ENCODE data around the gene ULK4.

DNA sequence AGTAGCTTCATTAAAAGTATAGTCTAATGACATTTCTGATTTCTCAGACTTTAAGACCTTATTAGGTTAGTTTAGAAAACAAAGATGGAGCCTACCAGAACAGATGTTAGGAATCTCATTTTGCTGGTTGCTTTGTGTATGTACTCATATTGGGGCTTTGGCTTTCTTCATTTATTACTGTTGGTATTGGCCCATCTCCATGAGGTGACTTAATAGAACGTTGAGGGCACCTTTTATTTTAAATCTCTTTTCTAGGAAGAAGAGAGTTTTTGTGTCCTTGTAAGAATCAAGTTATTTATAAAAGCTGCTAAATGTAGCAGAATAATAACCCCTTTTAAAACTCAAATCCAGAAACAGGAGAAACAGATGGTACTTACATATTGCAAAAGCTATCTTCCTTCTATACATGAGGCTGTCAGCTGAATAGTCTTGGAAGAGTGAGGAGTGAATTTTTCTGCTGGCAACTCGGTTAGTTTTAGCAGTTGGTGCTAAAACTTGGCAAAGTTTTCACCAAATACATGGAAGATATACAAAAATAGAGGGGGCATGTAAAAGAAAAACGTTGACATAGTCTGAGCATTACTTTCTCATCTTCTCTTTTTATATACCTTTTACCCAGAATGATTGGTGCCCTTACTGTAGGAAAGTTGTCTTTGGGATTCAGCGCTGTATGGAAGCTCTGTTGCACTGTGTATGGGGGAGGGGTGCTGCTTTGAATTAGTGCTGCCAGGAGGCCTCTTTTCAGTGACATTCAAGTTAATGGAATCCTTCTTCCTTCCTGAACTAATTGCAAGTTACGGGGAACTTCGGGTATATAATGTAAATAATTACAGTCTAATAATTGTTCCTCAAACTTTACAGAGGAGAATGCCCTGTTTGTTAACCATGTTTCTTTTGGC is 726.8 kb downstream of the ULK4 start:
- TF ChIP-seq, protein P1, sequence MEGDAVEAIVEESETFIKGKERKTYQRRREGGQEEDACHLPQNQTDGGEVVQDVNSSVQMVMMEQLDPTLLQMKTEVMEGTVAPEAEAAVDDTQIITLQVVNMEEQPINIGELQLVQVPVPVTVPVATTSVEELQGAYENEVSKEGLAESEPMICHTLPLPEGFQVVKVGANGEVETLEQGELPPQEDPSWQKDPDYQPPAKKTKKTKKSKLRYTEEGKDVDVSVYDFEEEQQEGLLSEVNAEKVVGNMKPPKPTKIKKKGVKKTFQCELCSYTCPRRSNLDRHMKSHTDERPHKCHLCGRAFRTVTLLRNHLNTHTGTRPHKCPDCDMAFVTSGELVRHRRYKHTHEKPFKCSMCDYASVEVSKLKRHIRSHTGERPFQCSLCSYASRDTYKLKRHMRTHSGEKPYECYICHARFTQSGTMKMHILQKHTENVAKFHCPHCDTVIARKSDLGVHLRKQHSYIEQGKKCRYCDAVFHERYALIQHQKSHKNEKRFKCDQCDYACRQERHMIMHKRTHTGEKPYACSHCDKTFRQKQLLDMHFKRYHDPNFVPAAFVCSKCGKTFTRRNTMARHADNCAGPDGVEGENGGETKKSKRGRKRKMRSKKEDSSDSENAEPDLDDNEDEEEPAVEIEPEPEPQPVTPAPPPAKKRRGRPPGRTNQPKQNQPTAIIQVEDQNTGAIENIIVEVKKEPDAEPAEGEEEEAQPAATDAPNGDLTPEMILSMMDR (IDR thresholded peaks at IDR 0.05; ENCODE audit: low read depth, low read length), result no peak
- TF ChIP-seq POLR2A (IDR thresholded peaks at IDR 0.05; ENCODE audit: extremely low read depth, insufficient read length) (no peak), MYC (IDR thresholded peaks at IDR 0.05; ENCODE audit: low read depth, low read length) (no peak)
- TF ChIP-seq, protein P2, sequence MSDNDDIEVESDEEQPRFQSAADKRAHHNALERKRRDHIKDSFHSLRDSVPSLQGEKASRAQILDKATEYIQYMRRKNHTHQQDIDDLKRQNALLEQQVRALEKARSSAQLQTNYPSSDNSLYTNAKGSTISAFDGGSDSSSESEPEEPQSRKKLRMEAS (IDR thresholded peaks at IDR 0.05; ENCODE audit: low read depth, low read length), result no peak

All from NB4 (cell line).